K562 (cell line): ENCODE data around the gene NT5C. TPM values are rescaled to one million over a fixed set of nuclear protein-coding genes. Genes with fewer than 3 reads are reported as not detected.

Experiments used
- ILK ChIP-seq: fragments of 450-650 bp; IDR thresholded peaks from 2 replicates; pipeline ENCODE4 v1.6.1; 2016; ENCODE audit warnings: missing genetic modification characterization, low read depth, mild to moderate bottlenecking, missing compliant biosample characterization, moderate library complexity, borderline replicate concordance
- JUND ChIP-seq, 2 experiments: IDR thresholded peaks; 2 replicates in 1 of 2; 3 replicates in 1 of 2; pipeline ENCODE4 v1.6.1; 2011; ENCODE audit warnings: borderline replicate concordance in 2 of 2, low read depth in 2 of 2, low read length in 2 of 2, improper control_type of control experiment in 1 of 2, missing biosample characterization in 1 of 2, missing genetic modification characterization in 1 of 2, missing genetic modification reagents in 1 of 2
- KDM1A ChIP-seq, 2 experiments: fragments of 450-650 bp; IDR thresholded peaks; 2 replicates each; pipeline ENCODE4 v1.6.1; 2016; ENCODE audit warnings: mild to moderate bottlenecking in 2 of 2
- LCOR ChIP-seq: sonication (generic); formaldehyde crosslinking; IDR thresholded peaks from 2 replicates; pipeline ENCODE4 v1.8.0; 2022; ENCODE audit warnings: mild to moderate bottlenecking, missing genetic modification reagents
- MCM3 ChIP-seq: fragments of 450-650 bp; IDR thresholded peaks from 2 replicates; pipeline ENCODE4 v1.6.1; 2016
- MEF2A ChIP-seq: IDR thresholded peaks from 2 replicates; pipeline ENCODE4 v1.6.1; 2011; ENCODE audit warnings: low read depth, mild to moderate bottlenecking, low read length, moderate library complexity; ENCODE audit not compliant: control insufficient read depth
- MLLT1 ChIP-seq, 2 experiments: fragments of 450-650 bp; IDR thresholded peaks; 2 replicates each; pipeline ENCODE4 v1.6.1; 2016
- MTA1 ChIP-seq: fragments of 450-650 bp; IDR thresholded peaks from 2 replicates; pipeline ENCODE4 v1.6.1; 2017; ENCODE audit warnings: borderline replicate concordance
- NFIX ChIP-seq: fragments of 250-450 bp; sonication (Bioruptor Pico); IDR thresholded peaks from 2 replicates; pipeline ENCODE4 v1.4.0; 2020; ENCODE audit warnings: low read depth, mild to moderate bottlenecking, moderate library complexity
- NR4A1 ChIP-seq, 2 experiments: fragments of 250-450 bp in 1 of 2; fragments of 450-650 bp in 1 of 2; sonication (Bioruptor Pico) in 1 of 2; IDR thresholded peaks; 2 replicates each; pipeline versions ENCODE4 v1.4.0 to v1.6.1; 2016 to 2020; ENCODE audit warnings: mild to moderate bottlenecking in 2 of 2, missing compliant biosample characterization in 1 of 2, missing genetic modification characterization in 1 of 2, moderate library complexity in 1 of 2
- POLR2AphosphoS5 ChIP-seq: IDR thresholded peaks from 2 replicates; pipeline ENCODE4 v1.6.1; 2011; ENCODE audit warnings: mild to moderate bottlenecking, low read depth, low read length, moderate library complexity; ENCODE audit not compliant: control insufficient read depth, insufficient read depth
- POLR2G ChIP-seq: fragments of 200-400 bp; formaldehyde crosslinking; IDR thresholded peaks from 2 replicates; pipeline ENCODE4 v1.6.1; 2017; ENCODE audit warnings: low read depth, mild to moderate bottlenecking, antibody characterized with exemption, low read length, moderate library complexity
- SIN3A ChIP-seq, 2 experiments: fragments of 150-350 bp in 1 of 2; IDR thresholded peaks; 2 replicates each; pipeline ENCODE4 v1.6.1; 2011 to 2016; ENCODE audit warnings: borderline replicate concordance in 2 of 2, low read depth in 2 of 2, low read length in 2 of 2, mild to moderate bottlenecking in 2 of 2, moderate library complexity in 2 of 2; ENCODE audit not compliant: control insufficient read depth in 1 of 2
- TRIM24 ChIP-seq, 2 experiments: fragments of 450-650 bp; IDR thresholded peaks; 2 replicates each; pipeline ENCODE4 v1.6.1; 2016
- ZNF23 ChIP-seq: fragments of 250-450 bp; sonication (Bioruptor Pico); IDR thresholded peaks from 2 replicates; pipeline ENCODE4 v1.4.0; 2020; ENCODE audit warnings: mild to moderate bottlenecking
- ZNF384 ChIP-seq: IDR thresholded peaks from 2 replicates; pipeline ENCODE4 v1.6.1; 2012; ENCODE audit warnings: low read depth, low read length, improper control_type of control experiment
- ZNF551 ChIP-seq: fragments of 250-450 bp; sonication (Bioruptor Pico); IDR thresholded peaks from 2 replicates; pipeline ENCODE4 v1.5.0; 2021; ENCODE audit warnings: mild to moderate bottlenecking, moderate library complexity
- polyA plus RNA-seq, 8 experiments: library from polyadenylated mRNA; depleted of rRNA in 4 of 8; stranded (reverse) in 5 of 8; unstranded in 3 of 8; fragments of >200 nt; fragmentation: Nextera tagmentation in 2 of 8; fragmentation: Illumina TruSeq in 1 of 8; extraction: Ambion mirVana in 2 of 8; extraction: Trizol in 1 of 8; gene quantifications; 2 replicates each; pipeline versions ENCODE4 v1.2.1 to v1.2.3, GENCODE V29; 2011 to 2014; ENCODE audit warnings: inconsistent platforms in 1 of 8, missing spikeins in 1 of 8
- total RNA-seq, 7 experiments: library from RNA; depleted of rRNA in 6 of 7; stranded (reverse); fragments of >200 nt in 6 of 7; fragmentation: Illumina TruSeq in 2 of 7; extraction: Trizol in 2 of 7; gene quantifications; 2 replicates each; pipeline versions ENCODE4 v1.2.1 to v1.2.3, GENCODE V29; 2011 to 2021; ENCODE audit warnings: low replicate concordance in 1 of 7
- TF ChIP-seq, protein P1 (sequence below): sonication (generic); formaldehyde crosslinking; IDR thresholded peaks from 2 replicates; pipeline ENCODE4 v1.8.0; 2022; ENCODE audit warnings: missing genetic modification reagents, mild to moderate bottlenecking, moderate library complexity, borderline replicate concordance
- TF ChIP-seq, protein P2 (sequence below): sonication (generic); formaldehyde crosslinking; IDR thresholded peaks from 2 replicates; pipeline ENCODE4 v1.9.0; 2022; ENCODE audit warnings: mild to moderate bottlenecking, missing genetic modification reagents
- TF ChIP-seq, protein P3 (sequence below), 2 experiments: fragments of 150-350 bp in 1 of 2; IDR thresholded peaks; 2 replicates each; pipeline ENCODE4 v1.6.1; 2012 to 2016; ENCODE audit warnings: low read depth in 2 of 2, low read length in 2 of 2, mild to moderate bottlenecking in 1 of 2, moderate library complexity in 1 of 2

NT5C gene
- total and polyA plus RNA-seq, 9 of the 15 experiments (the other 6 are each of a cell fraction or from before 2014, with no cell fraction given): 2.9 to 205 (median 45.0) TPM

GRCh38 chr17:75096082-75096625 is 35.4 kb downstream of the NT5C start (continued):
- TF ChIP-seq MLLT1 (IDR thresholded peaks at IDR 0.05) (no peak), ZNF23 (CRISPR knock-in tag) (no peak), ILK (tag) (no peak), MEF2A (0 out of 2 replicates have a peak, but pooled peaks have one; percentile 28), KDM1A (IDR thresholded peaks at IDR 0.05) (no peak; a peak in 1 of 4 replicates), ZNF551 (CRISPR knock-in tag) (no peak), JUND (IDR thresholded peaks at IDR 0.05; ENCODE audit: borderline replicate concordance, low read depth, low read length) (peak; percentile 78), JUND (tag; IDR thresholded peaks at IDR 0.05; ENCODE audit: borderline replicate concordance, low read depth, low read length) (peak; percentile 78; the same call in 1 of the 3 replicates), MTA1 (peak; percentile 59; the same call in 1 of the 2 replicates), LCOR (CRISPR knock-in tag) (0 out of 2 replicates have a peak, but pooled peaks have one; percentile 33), MCM3 (no peak), TRIM24 (IDR thresholded peaks at IDR 0.05) (peak; percentile 73 to 81; a peak in 3 of 4 replicates), SIN3A (IDR thresholded peaks at IDR 0.05; ENCODE audit: borderline replicate concordance in 2 of 2, control insufficient read depth in 1 of 2, low read depth in 2 of 2, low read length in 2 of 2) (peak in 1 of 2 experiments; percentile 61; a peak in 1 of 4 replicates), NR4A1 (CRISPR knock-in tag; IDR thresholded peaks at IDR 0.05) (no peak), NR4A1 (tag; IDR thresholded peaks at IDR 0.05) (0 out of 2 replicates have a peak, but pooled peaks have one; percentile 64), POLR2G (peak; percentile 64), ZNF384 (0 out of 2 replicates have a peak, but pooled peaks have one; percentile 39), NFIX (0 out of 2 replicates have a peak, but pooled peaks have one; percentile 24), POLR2AphosphoS5 (no peak)
- TF ChIP-seq, protein P1, sequence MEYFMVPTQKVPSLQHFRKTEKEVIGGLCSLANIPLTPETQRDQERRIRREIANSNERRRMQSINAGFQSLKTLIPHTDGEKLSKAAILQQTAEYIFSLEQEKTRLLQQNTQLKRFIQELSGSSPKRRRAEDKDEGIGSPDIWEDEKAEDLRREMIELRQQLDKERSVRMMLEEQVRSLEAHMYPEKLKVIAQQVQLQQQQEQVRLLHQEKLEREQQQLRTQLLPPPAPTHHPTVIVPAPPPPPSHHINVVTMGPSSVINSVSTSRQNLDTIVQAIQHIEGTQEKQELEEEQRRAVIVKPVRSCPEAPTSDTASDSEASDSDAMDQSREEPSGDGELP (CRISPR knock-in tag): peak; percentile 65; the same call in 1 of the 2 replicates
- TF ChIP-seq, protein P2, sequence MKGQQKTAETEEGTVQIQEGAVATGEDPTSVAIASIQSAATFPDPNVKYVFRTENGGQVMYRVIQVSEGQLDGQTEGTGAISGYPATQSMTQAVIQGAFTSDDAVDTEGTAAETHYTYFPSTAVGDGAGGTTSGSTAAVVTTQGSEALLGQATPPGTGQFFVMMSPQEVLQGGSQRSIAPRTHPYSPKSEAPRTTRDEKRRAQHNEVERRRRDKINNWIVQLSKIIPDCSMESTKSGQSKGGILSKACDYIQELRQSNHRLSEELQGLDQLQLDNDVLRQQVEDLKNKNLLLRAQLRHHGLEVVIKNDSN (CRISPR knock-in tag): no peak
- TF ChIP-seq, protein P3, sequence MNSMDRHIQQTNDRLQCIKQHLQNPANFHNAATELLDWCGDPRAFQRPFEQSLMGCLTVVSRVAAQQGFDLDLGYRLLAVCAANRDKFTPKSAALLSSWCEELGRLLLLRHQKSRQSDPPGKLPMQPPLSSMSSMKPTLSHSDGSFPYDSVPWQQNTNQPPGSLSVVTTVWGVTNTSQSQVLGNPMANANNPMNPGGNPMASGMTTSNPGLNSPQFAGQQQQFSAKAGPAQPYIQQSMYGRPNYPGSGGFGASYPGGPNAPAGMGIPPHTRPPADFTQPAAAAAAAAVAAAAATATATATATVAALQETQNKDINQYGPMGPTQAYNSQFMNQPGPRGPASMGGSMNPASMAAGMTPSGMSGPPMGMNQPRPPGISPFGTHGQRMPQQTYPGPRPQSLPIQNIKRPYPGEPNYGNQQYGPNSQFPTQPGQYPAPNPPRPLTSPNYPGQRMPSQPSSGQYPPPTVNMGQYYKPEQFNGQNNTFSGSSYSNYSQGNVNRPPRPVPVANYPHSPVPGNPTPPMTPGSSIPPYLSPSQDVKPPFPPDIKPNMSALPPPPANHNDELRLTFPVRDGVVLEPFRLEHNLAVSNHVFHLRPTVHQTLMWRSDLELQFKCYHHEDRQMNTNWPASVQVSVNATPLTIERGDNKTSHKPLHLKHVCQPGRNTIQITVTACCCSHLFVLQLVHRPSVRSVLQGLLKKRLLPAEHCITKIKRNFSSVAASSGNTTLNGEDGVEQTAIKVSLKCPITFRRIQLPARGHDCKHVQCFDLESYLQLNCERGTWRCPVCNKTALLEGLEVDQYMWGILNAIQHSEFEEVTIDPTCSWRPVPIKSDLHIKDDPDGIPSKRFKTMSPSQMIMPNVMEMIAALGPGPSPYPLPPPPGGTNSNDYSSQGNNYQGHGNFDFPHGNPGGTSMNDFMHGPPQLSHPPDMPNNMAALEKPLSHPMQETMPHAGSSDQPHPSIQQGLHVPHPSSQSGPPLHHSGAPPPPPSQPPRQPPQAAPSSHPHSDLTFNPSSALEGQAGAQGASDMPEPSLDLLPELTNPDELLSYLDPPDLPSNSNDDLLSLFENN (IDR thresholded peaks at IDR 0.05; ENCODE audit: low read depth in 2 of 2, low read length in 2 of 2): peak in 1 of 2 experiments; percentile 39; a peak in 1 of 4 replicates
